ENCODE data around the gene CHTF8.

DNA sequence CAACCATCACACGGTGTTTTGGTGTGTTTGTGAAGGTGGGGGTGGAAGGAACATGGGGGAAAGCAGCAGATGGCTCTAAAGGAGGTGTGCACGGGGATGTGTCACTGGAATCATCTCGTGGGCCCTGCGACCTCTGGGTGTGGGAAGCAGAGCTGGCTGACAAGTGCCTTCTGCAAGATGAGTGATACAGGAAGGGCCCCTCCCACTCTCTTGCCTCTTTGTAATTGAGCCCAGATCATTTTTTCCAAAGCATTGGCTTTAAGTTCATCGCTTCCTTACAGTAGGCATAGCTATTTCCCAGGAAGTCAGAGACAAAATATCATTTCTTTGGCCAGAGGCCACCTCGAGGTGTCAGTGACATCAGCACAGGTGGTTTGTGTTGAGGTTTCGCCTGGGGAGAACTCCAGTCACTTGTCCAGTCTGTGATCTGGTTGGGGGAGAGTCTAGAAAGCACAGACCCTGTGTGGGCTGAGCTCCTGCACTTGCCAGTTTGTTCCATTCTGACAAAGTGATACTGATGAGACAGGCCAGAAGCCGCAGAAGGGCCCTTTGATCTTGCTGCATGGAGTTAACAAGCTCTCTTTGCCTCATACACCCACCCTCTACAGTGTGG is 33.9 kb upstream of the CHTF8 start:
- TF ChIP-seq, protein P1, sequence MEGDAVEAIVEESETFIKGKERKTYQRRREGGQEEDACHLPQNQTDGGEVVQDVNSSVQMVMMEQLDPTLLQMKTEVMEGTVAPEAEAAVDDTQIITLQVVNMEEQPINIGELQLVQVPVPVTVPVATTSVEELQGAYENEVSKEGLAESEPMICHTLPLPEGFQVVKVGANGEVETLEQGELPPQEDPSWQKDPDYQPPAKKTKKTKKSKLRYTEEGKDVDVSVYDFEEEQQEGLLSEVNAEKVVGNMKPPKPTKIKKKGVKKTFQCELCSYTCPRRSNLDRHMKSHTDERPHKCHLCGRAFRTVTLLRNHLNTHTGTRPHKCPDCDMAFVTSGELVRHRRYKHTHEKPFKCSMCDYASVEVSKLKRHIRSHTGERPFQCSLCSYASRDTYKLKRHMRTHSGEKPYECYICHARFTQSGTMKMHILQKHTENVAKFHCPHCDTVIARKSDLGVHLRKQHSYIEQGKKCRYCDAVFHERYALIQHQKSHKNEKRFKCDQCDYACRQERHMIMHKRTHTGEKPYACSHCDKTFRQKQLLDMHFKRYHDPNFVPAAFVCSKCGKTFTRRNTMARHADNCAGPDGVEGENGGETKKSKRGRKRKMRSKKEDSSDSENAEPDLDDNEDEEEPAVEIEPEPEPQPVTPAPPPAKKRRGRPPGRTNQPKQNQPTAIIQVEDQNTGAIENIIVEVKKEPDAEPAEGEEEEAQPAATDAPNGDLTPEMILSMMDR (optimal IDR thresholded peaks at IDR 0.05 in 1 of 3, IDR thresholded peaks at IDR 0.05 in 1 of 3, conservative IDR thresholded peaks at IDR 0.05 in 1 of 3; ENCODE audit: extremely low read depth in 1 of 3, insufficient read depth in 2 of 3, low read length in 3 of 3) = no peak
- TF ChIP-seq EZH2 (IDR thresholded peaks at IDR 0.05; ENCODE audit: low read length) = no peak

All from keratinocyte (primary cell).